ENCODE results near the gene MIDN.

MIDN gene

GRCh38 chr19:1233115-1233667 is 15.2 kb upstream of the MIDN start:
- no peak for DNase-seq

- no peak for DNase-seq
Measured at GRCh38 chr19:1234051-1234954, 14.1 kb upstream of the MIDN start.

GRCh38 chr19:1234955-1235380 is 13.4 kb upstream of the MIDN start:
- no peak for DNase-seq

- DNase-seq, result no peak
Measured at GRCh38 chr19:1235625-1236538, 12.5 kb upstream of the MIDN start.

- no peak for DNase-seq
Measured at GRCh38 chr19:1236576-1236975, 11.8 kb upstream of the MIDN start.

GRCh38 chr19:1237027-1237659 is 11.2 kb upstream of the MIDN start:
- no peak for DNase-seq

- DNase-seq, result no peak
Measured at GRCh38 chr19:1237754-1238368, 10.5 kb upstream of the MIDN start, which contains the start of gene CBARP. Gene CBARP, minus strand, starts transcription at chr19:1238005. Its CDS starts 1,905 bp downstream, at chr19:1236100.

GRCh38 chr19:1238369-1239303 is 9.7 kb upstream of the MIDN start:
- DNase-seq, result no peak

GRCh38 chr19:1239420-1239795 is 9.0 kb upstream of the MIDN start:
- no peak for DNase-seq

GRCh38 chr19:1239796-1240737 is 8.3 kb upstream of the MIDN start:
- DNase-seq, result peak; percentile 61

GRCh38 chr19:1240925-1241324 is 7.5 kb upstream of the MIDN start:
- no peak for DNase-seq

GRCh38 chr19:1241417-1242095 is 6.8 kb upstream of the MIDN start, which contains the start of gene ATP5F1D:
Gene ATP5F1D, plus strand, starts transcription at chr19:1241751. Its CDS starts 100 bp downstream, at chr19:1241851.
- DNase-seq, result peak; percentile 55

- no peak for DNase-seq
Measured at GRCh38 chr19:1243768-1244692, 4.4 kb upstream of the MIDN start.

GRCh38 chr19:1244693-1245451 is 3.5 kb upstream of the MIDN start:
- DNase-seq, result no peak

GRCh38 chr19:1245494-1246264 is 2.7 kb upstream of the MIDN start:
- no peak for DNase-seq
